Measurements from ENCODE around the gene CAMTA1.

Gene CAMTA1

DNA sequence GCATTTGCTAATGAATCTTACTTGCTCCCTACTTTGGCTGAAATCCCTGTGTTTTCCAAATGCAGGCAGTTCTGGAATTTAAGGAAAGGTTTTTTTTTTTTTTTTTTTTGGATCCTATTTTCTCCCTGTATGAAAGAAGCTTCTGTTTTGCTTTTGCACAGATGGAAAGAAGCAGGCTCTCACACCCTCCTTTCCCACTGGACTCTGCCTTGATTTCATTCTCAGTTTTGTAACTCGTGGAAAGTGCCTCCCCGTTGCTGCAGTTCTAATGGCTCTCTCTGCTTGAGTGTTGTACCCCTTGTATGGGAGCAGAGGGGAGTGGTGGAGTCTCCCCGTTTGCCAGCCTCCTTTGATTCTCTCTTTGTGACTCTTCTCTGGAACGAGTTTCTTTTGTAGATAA, 291.9 kb downstream of the CAMTA1 start:
- TF ChIP-seq, protein P1, sequence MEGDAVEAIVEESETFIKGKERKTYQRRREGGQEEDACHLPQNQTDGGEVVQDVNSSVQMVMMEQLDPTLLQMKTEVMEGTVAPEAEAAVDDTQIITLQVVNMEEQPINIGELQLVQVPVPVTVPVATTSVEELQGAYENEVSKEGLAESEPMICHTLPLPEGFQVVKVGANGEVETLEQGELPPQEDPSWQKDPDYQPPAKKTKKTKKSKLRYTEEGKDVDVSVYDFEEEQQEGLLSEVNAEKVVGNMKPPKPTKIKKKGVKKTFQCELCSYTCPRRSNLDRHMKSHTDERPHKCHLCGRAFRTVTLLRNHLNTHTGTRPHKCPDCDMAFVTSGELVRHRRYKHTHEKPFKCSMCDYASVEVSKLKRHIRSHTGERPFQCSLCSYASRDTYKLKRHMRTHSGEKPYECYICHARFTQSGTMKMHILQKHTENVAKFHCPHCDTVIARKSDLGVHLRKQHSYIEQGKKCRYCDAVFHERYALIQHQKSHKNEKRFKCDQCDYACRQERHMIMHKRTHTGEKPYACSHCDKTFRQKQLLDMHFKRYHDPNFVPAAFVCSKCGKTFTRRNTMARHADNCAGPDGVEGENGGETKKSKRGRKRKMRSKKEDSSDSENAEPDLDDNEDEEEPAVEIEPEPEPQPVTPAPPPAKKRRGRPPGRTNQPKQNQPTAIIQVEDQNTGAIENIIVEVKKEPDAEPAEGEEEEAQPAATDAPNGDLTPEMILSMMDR (conservative IDR thresholded peaks at IDR 0.05; ENCODE audit: low read depth, low read length) = no peak
- no peak overlapping the region for H3K4me3 ChIP-seq (ENCODE audit: low read length)
- DNase-seq (ENCODE audit: low read depth) = no peak

- TF ChIP-seq, protein P1 (conservative IDR thresholded peaks at IDR 0.05; ENCODE audit: low read depth, low read length) = no peak
- no peak overlapping the region for H3K4me3 ChIP-seq (ENCODE audit: low read length)
- no peak for DNase-seq (ENCODE audit: low read depth)
These were observed 292.7 kb downstream of the CAMTA1 start for GRCh38 chr1:7077970-7078369.

- H3K4me3 ChIP-seq (ENCODE audit: low read length) = no peak overlapping the region
- TF ChIP-seq, protein P1 (conservative IDR thresholded peaks at IDR 0.05; ENCODE audit: low read depth, low read length) = no peak
- no peak for DNase-seq (ENCODE audit: low read depth)
These were observed 294.4 kb downstream of the CAMTA1 start for GRCh38 chr1:7079637-7080036.

DNA sequence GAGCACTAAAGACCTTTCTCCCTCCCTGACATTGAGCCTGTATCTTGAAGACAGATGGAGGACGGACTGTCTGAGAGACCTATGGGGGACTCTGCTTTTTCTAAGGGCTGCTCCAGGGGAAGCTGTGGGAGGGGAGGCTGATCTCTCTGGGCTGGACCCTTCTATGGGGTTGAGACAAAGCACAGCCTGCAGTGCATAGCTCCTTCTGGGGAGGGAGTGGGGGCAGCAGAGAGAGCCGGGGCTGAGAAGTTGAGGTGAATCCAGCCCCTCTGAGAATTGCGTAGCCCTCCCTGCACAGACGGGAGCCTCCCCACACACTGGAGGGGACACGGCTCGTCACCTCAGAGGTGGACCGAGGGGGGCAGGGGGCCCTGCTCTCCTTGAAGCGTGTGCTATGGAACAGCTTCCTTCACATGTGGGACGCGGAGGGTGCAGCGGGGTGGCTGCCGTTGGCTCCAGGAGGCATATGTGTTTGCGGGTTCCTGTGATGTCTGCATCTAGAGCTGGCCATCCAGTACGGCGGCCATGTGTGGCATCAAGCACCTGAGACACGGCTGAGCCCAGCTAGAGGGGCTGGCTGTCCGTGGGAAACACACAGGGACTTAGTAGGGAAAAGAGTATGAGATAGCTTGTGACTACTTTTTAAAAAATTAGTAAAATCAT, 299.1 kb downstream of the CAMTA1 start:
- H3K4me3 ChIP-seq (ENCODE audit: low read length) = no peak overlapping the region
- TF ChIP-seq, protein P1 (conservative IDR thresholded peaks at IDR 0.05; ENCODE audit: low read depth, low read length) = no peak
- DNase-seq (ENCODE audit: low read depth) = no peak

GRCh38 chr1:7085521-7085920, 300.3 kb downstream of the CAMTA1 start:
- DNase-seq (ENCODE audit: low read depth) = no peak
- no peak overlapping the region for H3K4me3 ChIP-seq (ENCODE audit: low read length)
- TF ChIP-seq, protein P1 (conservative IDR thresholded peaks at IDR 0.05; ENCODE audit: low read depth, low read length) = no peak

- H3K4me3 ChIP-seq (ENCODE audit: low read length) = no peak overlapping the region
- no peak for DNase-seq (ENCODE audit: low read depth)
- TF ChIP-seq, protein P1 (conservative IDR thresholded peaks at IDR 0.05; ENCODE audit: low read depth, low read length) = no peak
These were observed 300.9 kb downstream of the CAMTA1 start for GRCh38 chr1:7086106-7086505.

DNA sequence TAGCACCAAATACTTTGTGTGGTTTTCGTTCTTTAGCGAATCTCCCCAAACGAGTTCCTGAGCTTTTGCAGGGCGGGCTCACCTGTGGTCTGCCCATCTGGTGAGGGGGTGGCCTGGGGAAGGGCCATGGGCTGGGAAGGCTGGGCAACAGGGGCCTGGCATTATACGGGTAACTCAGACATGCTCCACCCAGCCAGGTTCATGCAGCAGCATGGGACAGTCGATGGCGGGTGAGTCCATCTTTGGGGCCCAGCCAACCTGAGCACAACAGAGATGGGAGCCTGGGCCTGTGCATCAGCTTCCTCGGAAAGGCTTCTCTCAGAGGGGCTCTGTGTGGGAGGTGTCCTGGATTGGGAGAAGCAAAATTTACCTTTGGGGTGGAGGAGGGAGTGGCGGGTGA, 302.6 kb downstream of the CAMTA1 start:
- DNase-seq (ENCODE audit: low read depth) = no peak
- no peak overlapping the region for H3K4me3 ChIP-seq (ENCODE audit: low read length)
- TF ChIP-seq, protein P1 (conservative IDR thresholded peaks at IDR 0.05; ENCODE audit: low read depth, low read length) = no peak

Data from retinal pigment epithelial cell (primary cell).